Erythroblast (primary cell): ENCODE results near the gene OGDH.

Experiments used
- GATA1 ChIP-seq: IDR thresholded peaks from 2 replicates; pipeline ENCODE4 v1.6.1; 2011; ENCODE audit warnings: low read depth, mild to moderate bottlenecking, control low read depth, low read length, moderate library complexity
- POLR2A ChIP-seq: IDR thresholded peaks from 2 replicates; pipeline ENCODE4 v1.6.1; 2011; ENCODE audit warnings: mild to moderate bottlenecking, low read length

DNA sequence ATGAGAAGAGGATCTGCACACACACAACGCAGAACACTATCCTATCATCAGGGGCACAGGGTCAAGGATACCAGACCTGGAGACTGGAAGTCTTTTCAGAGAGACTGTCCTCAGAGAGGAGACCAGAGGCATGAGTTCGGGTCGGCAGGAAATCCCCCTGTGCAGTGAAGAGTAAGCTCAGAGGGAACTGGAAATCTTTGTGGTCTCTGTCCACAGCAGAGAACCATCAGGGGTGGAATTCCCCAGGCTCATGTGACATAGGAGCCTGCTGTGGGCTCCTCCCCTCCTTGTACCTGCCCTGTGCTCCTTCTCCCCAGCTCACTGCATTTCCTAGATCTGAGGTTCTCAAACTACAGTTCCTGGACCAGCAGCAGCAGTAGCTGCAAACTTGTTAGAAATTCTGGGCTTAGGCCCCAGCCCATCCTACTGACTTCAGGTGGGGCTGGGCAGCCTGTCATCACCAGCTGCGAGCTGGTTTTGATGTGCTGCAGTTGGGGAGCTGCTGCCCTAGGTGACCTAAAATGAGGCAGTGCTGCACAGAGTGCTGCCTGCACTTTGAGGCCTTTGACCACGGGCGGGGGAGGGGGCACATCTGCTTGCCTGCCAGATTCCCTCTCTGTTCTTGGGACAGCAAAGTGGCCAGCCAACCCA, 144.6 kb downstream of the OGDH start:
- TF ChIP-seq POLR2A, result no peak
- TF ChIP-seq GATA1, result no peak
